Neural crest cell (in vitro differentiated cells): ENCODE data around the gene PKP4. TPM values are rescaled to one million over a fixed set of nuclear protein-coding genes. Genes with fewer than 3 reads are reported as not detected.

Experiments
- DNase-seq: peaks from one replicate; pipeline ENCODE4 v3.0.0; 2021; ENCODE audit warnings: low read depth, mixed read lengths, low spot score
- H3K27ac Mint-ChIP-seq: one replicate; pipeline ENCODE4 v1.8.0; 2021; ENCODE audit warnings: mild to moderate bottlenecking, mixed read lengths; ENCODE audit not compliant: unreplicated experiment
- H3K27me3 Mint-ChIP-seq: 2 replicates; pipeline ENCODE4 v1.8.0; 2021; ENCODE audit warnings: low read depth, mild to moderate bottlenecking, mixed read lengths
- H3K36me3 Mint-ChIP-seq: 2 replicates; pipeline ENCODE4 v1.8.0; 2021; ENCODE audit warnings: low read depth, mild to moderate bottlenecking, mixed read lengths
- H3K4me1 Mint-ChIP-seq: 2 replicates; pipeline ENCODE4 v1.8.0; 2021; ENCODE audit warnings: mixed read lengths
- H3K4me3 Mint-ChIP-seq: one replicate; pipeline ENCODE4 v1.8.0; 2021; ENCODE audit warnings: mild to moderate bottlenecking, mixed read lengths
- H3K9me3 Mint-ChIP-seq: 2 replicates; pipeline ENCODE4 v1.8.0; 2021; ENCODE audit warnings: mixed read lengths
- total RNA-seq: library from RNA; stranded (reverse); gene quantifications from 2 replicates; pipeline ENCODE4 v1.2.1, GENCODE V29; 2021
- TF ChIP-seq, protein P1 (sequence below): fragments of 200-600 bp; sonication (generic); conservative IDR thresholded peaks from 2 replicates; pipeline ENCODE4 v1.5.0; 2021; ENCODE audit warnings: antibody characterized with exemption, mild to moderate bottlenecking

PKP4 gene
- total RNA-seq, 1 donor from 2014 or later: 52.7 TPM

- TF ChIP-seq, protein P1, sequence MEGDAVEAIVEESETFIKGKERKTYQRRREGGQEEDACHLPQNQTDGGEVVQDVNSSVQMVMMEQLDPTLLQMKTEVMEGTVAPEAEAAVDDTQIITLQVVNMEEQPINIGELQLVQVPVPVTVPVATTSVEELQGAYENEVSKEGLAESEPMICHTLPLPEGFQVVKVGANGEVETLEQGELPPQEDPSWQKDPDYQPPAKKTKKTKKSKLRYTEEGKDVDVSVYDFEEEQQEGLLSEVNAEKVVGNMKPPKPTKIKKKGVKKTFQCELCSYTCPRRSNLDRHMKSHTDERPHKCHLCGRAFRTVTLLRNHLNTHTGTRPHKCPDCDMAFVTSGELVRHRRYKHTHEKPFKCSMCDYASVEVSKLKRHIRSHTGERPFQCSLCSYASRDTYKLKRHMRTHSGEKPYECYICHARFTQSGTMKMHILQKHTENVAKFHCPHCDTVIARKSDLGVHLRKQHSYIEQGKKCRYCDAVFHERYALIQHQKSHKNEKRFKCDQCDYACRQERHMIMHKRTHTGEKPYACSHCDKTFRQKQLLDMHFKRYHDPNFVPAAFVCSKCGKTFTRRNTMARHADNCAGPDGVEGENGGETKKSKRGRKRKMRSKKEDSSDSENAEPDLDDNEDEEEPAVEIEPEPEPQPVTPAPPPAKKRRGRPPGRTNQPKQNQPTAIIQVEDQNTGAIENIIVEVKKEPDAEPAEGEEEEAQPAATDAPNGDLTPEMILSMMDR: no peak
- H3K36me3 Mint-ChIP-seq: peaks cover 13% of the 10 kb centered on the region
- H3K27me3 Mint-ChIP-seq: no peaks in the 10 kb centered on the region
- no peak for DNase-seq
- H3K27ac Mint-ChIP-seq: no peak overlapping the region
- H3K9me3 Mint-ChIP-seq: no peaks in the 10 kb centered on the region
- no peak overlapping the region for H3K4me3 Mint-ChIP-seq
- peaks cover 4% of the 10 kb centered on the region for H3K4me1 Mint-ChIP-seq
These were observed 163.9 kb downstream of the PKP4 start for GRCh38 chr2:158620656-158621055.

- Mint-ChIP-seq H3K4me3 (no peak overlapping the region), H3K27me3 (no peaks in the 10 kb centered on the region), H3K9me3 (no peaks in the 10 kb centered on the region), H3K4me1 (peaks cover 4% of the 10 kb centered on the region), H3K36me3 (peaks cover 13% of the 10 kb centered on the region), H3K27ac (no peak overlapping the region)
- TF ChIP-seq, protein P1: no peak
- DNase-seq: no peak
These were observed 167.4 kb downstream of the PKP4 start for GRCh38 chr2:158624071-158624667.

- Mint-ChIP-seq H3K36me3 (peaks cover 16% of the 10 kb centered on the region), H3K4me1 (peaks cover 4% of the 10 kb centered on the region), H3K27ac (no peak overlapping the region), H3K4me3 (no peak overlapping the region), H3K9me3 (no peaks in the 10 kb centered on the region), H3K27me3 (no peaks in the 10 kb centered on the region)
- TF ChIP-seq, protein P1: no peak
- no peak for DNase-seq
These were observed 168.2 kb downstream of the PKP4 start for GRCh38 chr2:158624961-158625360.

DNA sequence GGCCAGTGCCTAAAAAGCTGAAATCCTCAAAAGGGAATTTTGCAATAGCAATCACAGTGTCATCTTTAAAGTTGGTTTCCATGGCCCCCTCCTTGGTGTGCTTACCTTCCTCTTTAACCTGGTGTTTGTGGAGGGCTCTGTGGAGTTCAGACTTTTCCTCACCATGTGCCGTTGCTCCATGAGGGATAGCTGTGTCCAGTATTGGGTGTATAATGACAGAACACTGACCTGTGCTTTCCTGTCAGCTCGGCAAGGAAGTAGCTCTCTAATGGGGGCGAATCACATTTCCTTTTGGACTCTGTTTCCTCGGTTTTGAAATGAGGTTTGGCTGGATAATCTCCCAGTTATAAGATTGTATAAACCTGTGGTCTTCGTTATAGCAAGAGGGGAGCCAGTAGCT, 172.4 kb downstream of the PKP4 start:
- no peaks in the 10 kb centered on the region for H3K4me1 Mint-ChIP-seq
- peaks cover 22% of the 10 kb centered on the region for H3K36me3 Mint-ChIP-seq
- no peak for DNase-seq
- no peaks in the 10 kb centered on the region for H3K27me3 Mint-ChIP-seq
- H3K27ac Mint-ChIP-seq: no peak overlapping the region
- no peaks in the 10 kb centered on the region for H3K9me3 Mint-ChIP-seq
- TF ChIP-seq, protein P1: no peak
- no peak overlapping the region for H3K4me3 Mint-ChIP-seq

DNA sequence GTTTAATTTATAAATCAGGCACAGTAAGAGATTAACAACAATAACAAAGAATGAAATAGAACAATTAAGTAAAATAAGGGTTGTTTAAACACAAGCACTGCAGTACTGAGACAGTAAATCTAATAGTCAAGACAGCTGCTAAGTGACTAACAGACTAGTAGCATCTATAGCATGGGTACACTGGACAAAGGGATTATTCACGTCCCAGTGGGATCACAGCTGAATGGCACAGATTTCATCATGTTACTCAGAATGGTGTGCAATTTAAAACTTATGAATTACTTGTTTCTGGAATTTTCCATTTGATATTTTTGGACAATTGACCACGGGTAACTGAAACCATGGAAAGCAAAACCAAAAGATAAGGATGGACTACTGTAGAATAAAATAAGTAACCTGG, 176.5 kb downstream of the PKP4 start:
- Mint-ChIP-seq H3K27ac (no peak overlapping the region), H3K4me3 (no peak overlapping the region), H3K27me3 (no peaks in the 10 kb centered on the region), H3K36me3 (peaks cover 24% of the 10 kb centered on the region), H3K4me1 (peaks cover 6% of the 10 kb centered on the region), H3K9me3 (no peaks in the 10 kb centered on the region)
- no peak for DNase-seq
- TF ChIP-seq, protein P1: no peak
